Skeletal muscle satellite cell (primary cell): Measurements from ENCODE around the gene RALGAPA1.
"Not testable (repeated sequence)": the region's sequence is repeated elsewhere in the genome, so short reads cannot be mapped to it uniquely, and the experiment has no call there.

ENCODE experiments used
- H3K27me3 ChIP-seq: 2 replicates; pipeline ENCODE4 v1.7.0; 2013; ENCODE audit warnings: low read length; ENCODE audit not compliant: control insufficient read depth, insufficient read depth
- H3K36me3 ChIP-seq: 2 replicates; pipeline ENCODE4 v1.7.0; 2013; ENCODE audit warnings: mild to moderate bottlenecking, control low read depth, low read length; ENCODE audit not compliant: insufficient read depth
- H3K4me1 ChIP-seq: 2 replicates; pipeline ENCODE4 v1.7.0; 2013; ENCODE audit warnings: low read length; ENCODE audit not compliant: control insufficient read depth, insufficient read depth
- H3K4me2 ChIP-seq: 2 replicates; pipeline ENCODE4 v1.7.0; 2013; ENCODE audit warnings: mild to moderate bottlenecking, low read length
- H3K4me3 ChIP-seq: 2 replicates; pipeline ENCODE4 v1.7.0; 2013; ENCODE audit warnings: low read length
- H3K9ac ChIP-seq: 2 replicates; pipeline ENCODE4 v1.7.0; 2013; ENCODE audit warnings: mild to moderate bottlenecking, low read depth, low read length, moderate library complexity
- H3K9me3 ChIP-seq: replicated peaks from 2 replicates; pipeline ENCODE4 v1.7.0; 2013; ENCODE audit warnings: mild to moderate bottlenecking, control low read depth, low read length

RALGAPA1 gene

DNA sequence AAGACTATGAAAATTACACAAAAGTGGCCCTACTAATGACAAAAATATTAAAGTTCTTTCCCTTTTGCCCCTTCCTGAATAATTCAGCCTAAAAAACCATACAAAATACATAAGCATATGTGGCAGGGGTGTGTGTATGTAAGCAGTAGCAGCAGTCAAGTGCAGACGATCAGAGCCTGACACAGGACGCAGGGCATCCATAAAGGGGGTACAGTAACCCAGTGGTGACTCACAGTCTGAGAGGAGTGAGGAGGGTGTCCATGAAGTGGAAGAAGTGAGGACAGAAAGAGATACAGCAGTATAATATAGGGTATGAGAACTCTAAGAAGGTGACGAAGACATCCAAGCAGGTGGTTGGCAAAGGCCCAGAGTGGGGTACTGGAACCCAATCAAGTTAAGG is 56.7 kb downstream of the RALGAPA1 start:
- Histone ChIP-seq H3K27me3 (no peaks in the 10 kb centered on the region), H3K4me2 (no peak overlapping the region), H3K4me1 (no peaks in the 10 kb centered on the region), H3K9ac (no peak overlapping the region), H3K36me3 (peaks cover 10% of the 10 kb centered on the region), H3K9me3 (no peaks in the 10 kb centered on the region), H3K4me3 (no peak overlapping the region)

DNA sequence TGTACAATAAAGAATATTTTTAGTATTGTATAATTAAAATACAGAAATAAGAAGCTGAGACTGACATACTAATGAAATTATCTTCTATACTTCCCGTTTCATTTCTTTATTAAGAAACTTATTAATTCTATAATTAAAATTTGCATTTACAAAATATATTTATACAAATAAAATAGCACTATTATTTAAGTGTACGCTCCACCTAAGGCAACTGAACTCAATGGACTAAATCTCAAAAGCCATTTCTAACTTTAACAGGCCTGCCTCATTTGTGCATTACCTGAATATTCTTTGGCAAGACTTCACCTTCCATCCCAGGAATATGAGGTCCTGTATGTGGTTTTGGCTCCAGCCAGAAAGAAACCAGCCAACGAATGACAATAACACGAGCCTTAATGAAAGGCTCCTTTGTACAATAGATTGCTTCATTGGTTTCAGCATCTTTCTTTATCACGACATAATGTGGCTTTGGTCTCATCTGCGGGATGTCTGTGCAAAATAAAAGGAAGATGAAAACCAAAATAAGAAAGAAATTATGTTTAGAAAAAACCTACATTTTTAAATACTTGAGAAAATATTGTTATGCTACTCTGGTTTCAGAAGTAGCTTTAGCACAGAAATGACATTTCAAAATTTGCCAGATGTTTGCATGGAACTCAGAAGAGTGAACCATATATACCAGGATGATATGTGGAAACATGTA is 58.7 kb downstream of the RALGAPA1 start:
- Histone ChIP-seq H3K27me3 (no peaks in the 10 kb centered on the region), H3K4me3 (no peak overlapping the region), H3K36me3 (peaks cover 6% of the 10 kb centered on the region), H3K9me3 (no peaks in the 10 kb centered on the region), H3K4me2 (no peak overlapping the region), H3K9ac (no peak overlapping the region), H3K4me1 (no peaks in the 10 kb centered on the region)

DNA sequence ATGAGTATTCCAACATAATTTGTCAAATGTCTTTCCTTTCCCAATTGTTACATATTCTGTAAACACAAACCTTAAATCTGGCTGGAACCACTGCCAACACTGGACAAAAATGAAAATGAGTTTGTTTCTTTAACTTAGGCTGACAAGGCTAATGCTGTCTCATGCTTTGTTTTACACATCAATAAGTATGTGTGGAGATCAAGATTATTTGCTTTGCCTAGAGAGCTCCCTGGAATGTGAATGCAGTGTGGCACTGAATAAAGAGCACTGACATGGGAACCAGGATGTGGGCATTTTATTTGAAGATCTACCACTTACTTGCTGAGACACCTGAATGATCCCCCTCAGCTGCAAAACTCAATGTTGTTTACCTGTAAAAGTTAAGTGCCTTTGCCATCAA is 61.7 kb downstream of the RALGAPA1 start:
- no peak overlapping the region for H3K4me3 ChIP-seq
- no peak overlapping the region for H3K4me2 ChIP-seq
- no peaks in the 10 kb centered on the region for H3K9me3 ChIP-seq
- H3K4me1 ChIP-seq = no peaks in the 10 kb centered on the region
- H3K27me3 ChIP-seq = no peaks in the 10 kb centered on the region
- H3K9ac ChIP-seq = no peak overlapping the region
- H3K36me3 ChIP-seq = no peaks in the 10 kb centered on the region

DNA sequence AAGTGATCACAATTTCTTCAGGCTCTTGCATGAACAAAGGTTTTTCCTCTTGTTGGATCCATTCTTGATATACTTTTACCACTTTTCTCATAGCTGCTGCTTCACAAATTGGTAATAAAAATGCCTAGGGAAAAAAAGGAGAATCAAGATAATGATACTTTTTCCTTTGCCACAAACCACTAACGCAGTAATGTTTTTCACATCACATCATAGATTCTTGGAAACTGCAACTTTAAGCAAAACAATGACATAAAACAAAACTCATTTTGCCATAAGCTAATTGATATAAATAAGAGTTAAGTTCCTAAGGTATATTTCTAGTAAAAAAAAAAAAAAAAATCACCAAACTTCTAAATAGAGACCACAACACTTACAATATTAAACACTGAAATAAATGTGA is 66.7 kb downstream of the RALGAPA1 start:
- H3K4me2 ChIP-seq = no peak overlapping the region
- no peak overlapping the region for H3K9ac ChIP-seq
- H3K9me3 ChIP-seq = no peaks in the 10 kb centered on the region

DNA sequence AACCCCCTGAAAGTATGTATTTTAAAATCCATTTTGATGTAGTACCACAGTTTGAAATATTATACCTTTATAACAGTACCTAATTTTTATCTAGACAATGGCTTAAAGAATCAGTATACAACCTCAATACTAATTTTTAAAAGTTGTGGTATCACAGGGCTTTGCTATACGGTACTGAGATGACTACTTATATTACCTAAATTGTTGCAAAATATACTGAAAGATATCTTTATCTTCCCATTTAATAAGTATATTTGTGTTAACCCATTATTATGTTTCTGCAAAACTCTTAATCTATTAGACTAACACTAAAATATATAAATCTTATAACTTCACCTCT is 67.1 kb downstream of the RALGAPA1 start:
- no peaks in the 10 kb centered on the region for H3K9me3 ChIP-seq
- H3K4me2 ChIP-seq = no peak overlapping the region
- no peak overlapping the region for H3K9ac ChIP-seq
- no peak overlapping the region for H3K4me3 ChIP-seq
- no peaks in the 10 kb centered on the region for H3K4me1 ChIP-seq
- H3K27me3 ChIP-seq = no peaks in the 10 kb centered on the region
- H3K36me3 ChIP-seq = peaks cover 7% of the 10 kb centered on the region

More for the DNA sequence above, 66.7 kb downstream of the RALGAPA1 start:
- Histone ChIP-seq H3K36me3 (peaks cover 7% of the 10 kb centered on the region), H3K27me3 (no peaks in the 10 kb centered on the region), H3K4me3 (no peak overlapping the region), H3K4me1 (no peaks in the 10 kb centered on the region)

DNA sequence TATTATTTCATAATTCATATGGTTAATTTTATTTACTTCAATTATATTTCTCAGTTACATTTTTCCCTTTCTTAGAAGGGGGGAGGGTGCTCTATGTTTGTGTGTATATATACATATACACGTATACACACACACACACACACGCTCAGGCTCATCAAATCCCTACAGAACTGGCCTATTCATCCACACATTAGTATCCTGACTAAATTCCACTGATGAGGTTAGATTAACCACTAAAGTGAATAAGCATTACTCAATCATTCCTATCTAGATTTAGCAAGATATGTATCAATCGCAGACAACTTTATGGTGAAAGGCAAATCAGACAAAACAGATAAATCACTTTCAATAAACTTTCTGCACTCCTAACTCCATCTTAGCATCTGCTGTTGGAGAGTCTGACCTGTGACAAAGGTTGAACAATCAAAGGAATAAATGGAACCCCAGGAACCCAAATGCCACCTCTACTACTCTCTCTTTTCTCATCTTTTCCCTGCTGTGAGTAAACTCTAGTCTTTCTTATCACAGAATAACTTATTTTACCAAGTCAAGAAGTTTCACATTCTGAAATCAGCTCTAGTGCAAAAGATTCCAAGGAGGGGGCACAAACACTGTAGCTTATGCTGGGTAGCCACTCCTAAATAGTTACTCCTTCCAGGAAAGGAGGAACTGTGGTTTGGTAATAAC is 67.6 kb downstream of the RALGAPA1 start:
- no peak overlapping the region for H3K4me2 ChIP-seq
- H3K4me1 ChIP-seq = no peaks in the 10 kb centered on the region
- no peaks in the 10 kb centered on the region for H3K27me3 ChIP-seq
- peaks cover 7% of the 10 kb centered on the region for H3K36me3 ChIP-seq
- H3K4me3 ChIP-seq = no peak overlapping the region
- H3K9me3 ChIP-seq = no peaks in the 10 kb centered on the region
- no peak overlapping the region for H3K9ac ChIP-seq

DNA sequence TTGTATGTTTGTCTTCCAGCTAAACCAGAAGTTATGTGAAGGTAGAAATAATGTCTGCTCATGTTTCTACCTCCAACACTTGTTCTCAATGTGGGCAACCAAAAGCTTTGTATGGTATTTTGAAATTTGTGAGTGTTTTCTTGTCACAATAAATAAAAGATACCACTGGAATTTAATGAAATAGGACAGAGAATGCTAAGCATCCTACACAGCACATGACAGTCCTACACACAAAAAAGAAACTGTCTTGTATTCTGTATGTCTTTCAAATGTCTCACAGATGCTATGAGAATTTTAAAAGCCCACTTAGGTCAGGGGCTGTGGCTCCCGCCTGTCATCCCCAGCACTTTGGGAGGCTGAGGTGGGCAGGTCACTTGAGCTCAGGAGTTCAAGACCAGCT is 68.9 kb downstream of the RALGAPA1 start:
- Histone ChIP-seq H3K27me3 (no peaks in the 10 kb centered on the region), H3K36me3 (peaks cover 7% of the 10 kb centered on the region), H3K9me3 (no peaks in the 10 kb centered on the region), H3K4me3 (no peak overlapping the region), H3K9ac (no peak overlapping the region), H3K4me2 (no peak overlapping the region), H3K4me1 (no peaks in the 10 kb centered on the region)

DNA sequence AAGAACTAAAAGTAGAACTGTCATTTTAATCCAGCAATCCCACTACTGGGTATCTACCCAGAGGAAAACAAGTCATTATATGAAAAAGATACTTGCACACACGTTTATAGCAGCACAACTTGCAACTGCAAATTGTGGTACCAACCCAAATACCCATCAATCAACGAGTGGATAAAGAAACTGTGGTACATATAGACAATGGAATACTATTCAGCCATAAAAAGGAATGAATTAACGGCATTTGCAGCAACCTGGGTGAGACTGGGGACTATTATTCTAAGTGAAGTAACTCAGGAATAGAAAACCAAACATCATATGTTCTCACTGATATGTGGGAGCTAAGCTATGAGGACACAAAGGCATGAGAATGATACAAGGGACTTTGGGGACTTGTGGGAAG is 73.9 kb downstream of the RALGAPA1 start:
- H3K27me3 ChIP-seq, H3K9ac ChIP-seq, H3K4me3 ChIP-seq, H3K4me1 ChIP-seq, H3K4me2 ChIP-seq, H3K36me3 ChIP-seq, H3K9me3 ChIP-seq: not testable (repeated sequence)

DNA sequence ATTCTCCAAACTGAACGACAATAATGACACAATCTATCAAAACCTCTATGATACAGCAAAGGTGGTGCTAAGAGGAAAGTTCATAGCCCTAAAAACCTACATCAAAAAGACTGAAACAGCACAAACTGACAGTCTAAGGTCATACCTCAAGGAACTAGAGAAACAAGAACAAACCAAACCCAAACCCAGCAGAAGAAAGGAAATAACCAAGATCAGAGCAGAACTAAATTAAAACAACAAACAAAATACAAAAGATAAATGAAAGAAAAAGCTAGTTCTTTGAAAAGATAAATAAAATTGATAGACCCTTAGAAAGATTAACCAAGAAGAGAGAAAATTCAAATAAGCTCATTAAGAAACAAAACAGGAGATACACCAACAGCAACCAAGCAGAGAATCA is 75.6 kb downstream of the RALGAPA1 start:
- not testable (repeated sequence) for H3K36me3 ChIP-seq, H3K27me3 ChIP-seq, H3K4me3 ChIP-seq, H3K4me1 ChIP-seq, H3K9ac ChIP-seq, H3K4me2 ChIP-seq, H3K9me3 ChIP-seq

DNA sequence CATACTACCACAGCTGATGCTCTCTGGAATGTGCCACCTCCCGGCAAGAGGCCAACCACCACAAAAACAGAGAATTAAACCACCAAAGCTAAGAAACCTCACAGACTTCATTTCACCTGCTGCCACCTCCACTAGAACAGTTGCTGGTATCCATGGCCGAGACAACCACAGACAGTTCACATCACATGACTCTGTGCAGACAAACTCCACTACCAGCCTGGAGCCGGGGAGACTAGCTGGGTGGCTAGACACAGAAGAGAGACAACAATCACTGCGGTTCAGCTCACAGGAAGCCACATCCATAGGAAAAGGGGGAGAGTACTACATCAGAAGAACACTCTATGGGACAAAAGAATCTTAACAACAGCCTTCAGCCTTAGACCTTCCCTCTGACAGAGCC is 78.2 kb downstream of the RALGAPA1 start:
- H3K4me1 ChIP-seq = no peaks in the 10 kb centered on the region
- no peak overlapping the region for H3K4me2 ChIP-seq
- no peaks in the 10 kb centered on the region for H3K9me3 ChIP-seq
- no peaks in the 10 kb centered on the region for H3K27me3 ChIP-seq
- no peaks in the 10 kb centered on the region for H3K36me3 ChIP-seq
- H3K9ac ChIP-seq = no peak overlapping the region
- no peak overlapping the region for H3K4me3 ChIP-seq

DNA sequence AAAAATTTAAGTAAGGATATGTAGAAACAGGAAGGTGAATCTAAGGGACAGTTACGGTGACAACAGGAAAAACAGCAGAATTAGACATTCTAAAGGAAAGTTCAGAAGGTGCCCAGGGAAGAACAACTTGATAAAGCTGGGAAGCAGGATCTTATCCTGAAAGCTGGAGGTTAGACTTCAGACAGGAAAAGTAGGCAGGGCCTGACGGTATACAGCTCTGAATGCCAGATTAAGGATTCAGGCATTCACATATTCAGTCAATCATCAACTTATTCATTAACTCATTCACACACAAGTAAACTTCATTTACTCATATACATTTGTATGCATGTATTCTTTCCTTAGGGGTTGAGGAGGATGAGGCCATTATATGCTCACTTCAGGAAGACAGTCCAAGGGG is 81.3 kb downstream of the RALGAPA1 start:
- no peaks in the 10 kb centered on the region for H3K36me3 ChIP-seq
- no peak overlapping the region for H3K9ac ChIP-seq
- H3K27me3 ChIP-seq = no peaks in the 10 kb centered on the region

DNA sequence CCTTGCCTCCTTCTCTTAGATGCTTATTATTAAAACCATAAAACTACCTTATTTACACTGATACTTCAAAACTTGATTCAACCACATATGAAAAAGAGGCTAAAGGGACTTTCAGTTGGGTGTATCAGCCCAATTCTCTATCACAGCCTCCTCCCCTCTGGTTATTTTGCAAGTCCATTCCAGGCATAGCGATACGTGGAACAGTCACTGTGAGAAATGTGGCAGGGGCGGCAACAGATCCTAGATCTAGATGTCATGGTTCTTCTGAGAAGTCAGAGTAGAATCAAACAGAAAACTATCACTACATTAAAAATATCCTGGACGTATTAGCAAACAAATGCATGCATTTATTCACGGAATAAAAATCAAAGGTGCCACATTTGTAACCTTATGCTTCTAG is 83.2 kb downstream of the RALGAPA1 start:
- H3K9ac ChIP-seq = no peak overlapping the region
- no peak overlapping the region for H3K4me3 ChIP-seq
- H3K9me3 ChIP-seq = no peaks in the 10 kb centered on the region
- no peaks in the 10 kb centered on the region for H3K27me3 ChIP-seq
- H3K4me2 ChIP-seq = no peak overlapping the region
- H3K4me1 ChIP-seq = no peaks in the 10 kb centered on the region
- H3K36me3 ChIP-seq = no peaks in the 10 kb centered on the region

More for the DNA sequence above, 81.3 kb downstream of the RALGAPA1 start:
- H3K4me3 ChIP-seq = no peak overlapping the region
- H3K4me1 ChIP-seq = no peaks in the 10 kb centered on the region
- H3K4me2 ChIP-seq = no peak overlapping the region
- H3K9me3 ChIP-seq = no peaks in the 10 kb centered on the region
